Uterus (tissue), 4 donors: Measurements from ENCODE around the gene MRPL1. TPM values are rescaled to one million over a fixed set of nuclear protein-coding genes. Genes with fewer than 3 reads are reported as not detected.

Source experiments
- DNase-seq, 2 donors: peaks; one replicate each; pipeline ENCODE4 v3.0.0-alpha.2; 2019 to 2020
- H3K27ac ChIP-seq, 2 donors: fragments of 200-600 bp; sonication (generic); 1 replicate in 1 of 2; 2 replicates in 1 of 2; pipeline ENCODE4 v1.5.1; 2016 to 2018
- H3K27me3 ChIP-seq, 2 donors: fragments of 200-600 bp; sonication (generic); one replicate each; pipeline ENCODE4 v1.5.1; 2018 to 2019; ENCODE audit warnings: control low read depth in 1 of 2
- H3K36me3 ChIP-seq, 2 donors: fragments of 200-600 bp; sonication (generic); one replicate each; pipeline ENCODE4 v1.5.1; 2019; ENCODE audit warnings: control low read depth in 1 of 2
- H3K4me1 ChIP-seq, 2 donors: fragments of 200-600 bp; sonication (generic); one replicate each; pipeline ENCODE4 v1.5.1; 2018 to 2019; ENCODE audit warnings: control low read depth in 1 of 2
- H3K4me3 ChIP-seq, 2 donors: fragments of 200-600 bp; sonication (generic); 1 replicate in 1 of 2; 2 replicates in 1 of 2; pipeline ENCODE4 v1.5.1; 2018 to 2019; ENCODE audit warnings: mild to moderate bottlenecking in 1 of 2
- H3K9me3 ChIP-seq, 2 donors: fragments of 200-600 bp; sonication (generic); one replicate each; pipeline ENCODE4 v1.5.1; 2019; ENCODE audit warnings: control low read depth in 1 of 2
- POLR2A ChIP-seq, 2 donors: fragments of 450-650 bp; IDR thresholded peaks; one replicate each; pipeline ENCODE4 v1.6.1; 2016; ENCODE audit warnings: antibody characterized with exemption in 2 of 2, mild to moderate bottlenecking in 1 of 2, moderate library complexity in 1 of 2
- intact Hi-C: fragments of 100-400 bp; cut with DNase I; formaldehyde crosslinking; loops from one replicate; pipeline ENCODE4 v1.15.1; 2023; ENCODE audit warnings: low total_unique reads
- total RNA-seq, 4 donors: library from RNA; depleted of rRNA in 3 of 4; stranded (reverse); fragments of >200 nt in 3 of 4; gene quantifications; one replicate each; pipeline versions ENCODE4 v1.1.0 to v1.2.4, GENCODE V29; 2014 to 2023
- TF ChIP-seq, protein P1 (sequence below), 4 experiments: fragments of 200-600 bp in 2 of 4; fragments of 450-650 bp in 2 of 4; sonication (generic) in 2 of 4; IDR thresholded peaks; one replicate each; pipeline ENCODE4 v1.5.1; 2016 to 2019; ENCODE audit warnings: antibody characterized with exemption in 4 of 4, mild to moderate bottlenecking in 2 of 4, moderate library complexity in 1 of 4
- donor health status: DM: yes; HTN: yes; CAD: no.

MRPL1 gene
- total RNA-seq, 4 donors from 2014 or later = 15.1 to 75.9 (median 34.8) TPM

DNA sequence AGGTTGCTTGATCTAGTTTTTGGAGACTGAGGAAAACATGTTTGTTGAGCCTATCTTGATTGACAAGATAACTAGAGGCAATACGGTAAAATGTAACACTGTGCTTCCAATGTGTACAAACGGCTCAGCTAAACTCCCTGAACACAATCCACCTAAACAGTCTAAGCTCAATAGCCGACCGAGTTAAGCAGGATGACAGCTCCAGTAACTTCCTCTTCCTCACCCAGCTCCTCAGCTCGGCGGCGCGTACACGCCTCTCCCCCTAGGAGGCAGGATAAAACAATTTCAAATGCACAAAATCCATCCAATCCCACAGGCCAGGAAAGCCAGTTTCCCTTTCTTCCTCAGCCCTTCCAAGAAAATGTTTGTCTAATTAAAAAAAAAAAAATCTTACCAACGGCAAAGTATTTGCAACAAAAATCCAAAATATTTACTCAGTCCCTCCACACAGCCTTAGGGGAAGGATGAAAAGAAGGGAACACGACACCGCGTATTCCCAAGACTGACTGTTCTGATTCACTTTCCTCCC is 44.5 kb upstream of the MRPL1 start:
- H3K27me3 ChIP-seq = no peaks in the 10 kb centered on the region
- peak; percentile 61 to 62 for DNase-seq
- peak overlapping the region; percentile 82 to 87 for H3K4me3 ChIP-seq
- TF ChIP-seq, protein P1, sequence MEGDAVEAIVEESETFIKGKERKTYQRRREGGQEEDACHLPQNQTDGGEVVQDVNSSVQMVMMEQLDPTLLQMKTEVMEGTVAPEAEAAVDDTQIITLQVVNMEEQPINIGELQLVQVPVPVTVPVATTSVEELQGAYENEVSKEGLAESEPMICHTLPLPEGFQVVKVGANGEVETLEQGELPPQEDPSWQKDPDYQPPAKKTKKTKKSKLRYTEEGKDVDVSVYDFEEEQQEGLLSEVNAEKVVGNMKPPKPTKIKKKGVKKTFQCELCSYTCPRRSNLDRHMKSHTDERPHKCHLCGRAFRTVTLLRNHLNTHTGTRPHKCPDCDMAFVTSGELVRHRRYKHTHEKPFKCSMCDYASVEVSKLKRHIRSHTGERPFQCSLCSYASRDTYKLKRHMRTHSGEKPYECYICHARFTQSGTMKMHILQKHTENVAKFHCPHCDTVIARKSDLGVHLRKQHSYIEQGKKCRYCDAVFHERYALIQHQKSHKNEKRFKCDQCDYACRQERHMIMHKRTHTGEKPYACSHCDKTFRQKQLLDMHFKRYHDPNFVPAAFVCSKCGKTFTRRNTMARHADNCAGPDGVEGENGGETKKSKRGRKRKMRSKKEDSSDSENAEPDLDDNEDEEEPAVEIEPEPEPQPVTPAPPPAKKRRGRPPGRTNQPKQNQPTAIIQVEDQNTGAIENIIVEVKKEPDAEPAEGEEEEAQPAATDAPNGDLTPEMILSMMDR (IDR thresholded peaks at IDR 0.05) = peak; percentile 36 to 62 (median 51)
- peak in 1 of 2 donors; percentile 3 for TF ChIP-seq POLR2A (IDR thresholded peaks at IDR 0.05)
- peak overlapping the region; percentile 99 for H3K27ac ChIP-seq
- H3K36me3 ChIP-seq = no peaks in the 10 kb centered on the region
- H3K9me3 ChIP-seq = no peaks in the 10 kb centered on the region
- intact Hi-C loops = loop anchor here (5.0 kb wide), 1 partner anchor 44 kb away; the partner anchor contains the start of gene MRPL1
- H3K4me1 ChIP-seq = peaks cover 4 to 6% of the 10 kb centered on the region in 2 donors

DNA sequence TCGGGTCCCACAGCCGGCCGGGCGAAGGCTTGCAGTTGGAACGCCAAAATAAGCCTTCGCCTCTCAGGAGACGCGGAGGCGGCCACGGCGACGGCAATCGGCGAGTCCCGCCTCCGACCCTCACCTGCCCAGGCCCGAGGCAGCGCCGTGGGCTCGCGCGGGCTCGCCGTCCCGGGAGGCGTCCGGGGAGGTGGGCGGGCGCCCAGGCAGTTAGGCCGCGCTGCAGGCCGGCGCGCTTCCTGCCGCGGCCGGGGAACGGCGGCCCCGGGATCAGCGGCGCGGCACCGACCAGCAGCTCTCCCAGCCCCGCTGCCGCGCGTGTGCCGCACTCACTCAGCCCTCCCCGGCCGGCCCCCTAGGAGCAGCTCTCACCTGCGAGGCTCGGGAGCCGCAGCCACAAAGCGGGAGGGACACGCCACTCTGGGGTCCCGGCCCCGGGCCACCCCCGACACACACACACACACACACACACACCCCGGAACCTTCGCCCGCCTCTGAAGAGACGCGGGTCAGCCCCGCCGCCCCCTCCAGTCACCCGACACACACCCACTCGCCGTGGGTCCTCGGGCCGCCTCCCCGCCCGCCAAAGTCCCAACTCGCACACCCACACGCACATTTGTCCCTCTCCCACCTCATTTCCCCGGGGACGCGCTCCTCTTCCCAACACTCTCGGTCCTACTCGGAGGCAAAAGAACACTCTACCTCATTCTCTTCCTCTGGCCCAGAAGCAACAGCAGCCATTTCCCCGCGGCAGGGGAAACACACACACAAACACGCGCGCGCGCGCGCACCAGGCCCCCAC is 43.8 kb upstream of the MRPL1 start, which contains the start of gene CNOT6L:
CNOT6L (minus strand) TSS at position 767 of the 802 bp plus-strand sequence; CDS start at position 707, 60 bp downstream.
- H3K4me3 ChIP-seq = peak within 1 kb of the TSS; percentile 82 to 87
- peak in 1 of 2 donors; percentile 56 for TF ChIP-seq POLR2A (IDR thresholded peaks at IDR 0.05)
- TF ChIP-seq, protein P1 (IDR thresholded peaks at IDR 0.05) = no peak
- peak; percentile 69 to 74 for DNase-seq
- intact Hi-C loops = loop anchor here (5.0 kb wide), 1 partner anchor 43 kb away; the partner anchor contains the start of gene MRPL1
- no peaks in the 10 kb centered on the region for H3K27me3 ChIP-seq
- no peaks in the 10 kb centered on the region for H3K9me3 ChIP-seq
- peak within 1 kb of the TSS; percentile 99 for H3K27ac ChIP-seq
- peaks cover 4 to 6% of the 10 kb centered on the region in 2 donors for H3K4me1 ChIP-seq
- no peaks in the 10 kb centered on the region for H3K36me3 ChIP-seq

DNA sequence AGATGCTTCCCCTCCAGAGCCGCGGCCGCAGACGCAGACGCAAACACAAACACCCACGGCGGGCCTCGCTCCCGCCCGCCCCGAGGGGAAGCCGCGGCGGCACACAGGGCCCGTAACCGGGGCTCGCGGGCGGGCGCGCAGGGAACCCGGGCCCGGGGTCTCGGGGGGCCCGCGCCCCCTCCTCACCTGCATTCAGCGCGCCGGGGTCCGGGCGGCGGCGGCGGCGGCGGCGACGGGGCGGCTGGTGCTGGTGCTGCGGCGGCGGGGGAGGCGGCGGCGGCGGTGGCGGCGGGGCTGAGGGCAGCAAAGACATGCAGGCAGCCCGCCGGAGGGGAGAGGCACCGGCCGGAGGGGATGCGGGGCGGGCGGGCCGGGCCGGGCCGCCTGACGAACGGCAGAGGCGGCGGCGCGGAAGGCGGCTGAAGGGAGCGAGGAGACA is 43.2 kb upstream of the MRPL1 start:
- intact Hi-C loops = loop anchor here (5.0 kb wide), 1 partner anchor 43 kb away; the partner anchor contains the start of gene MRPL1
- Histone ChIP-seq H3K4me3 (peak overlapping the region; percentile 82 to 87), H3K4me1 (peaks cover 4 to 6% of the 10 kb centered on the region in 2 donors), H3K27me3 (no peaks in the 10 kb centered on the region), H3K27ac (peak overlapping the region; percentile 99), H3K9me3 (no peaks in the 10 kb centered on the region), H3K36me3 (no peaks in the 10 kb centered on the region)
- TF ChIP-seq, protein P1 (IDR thresholded peaks at IDR 0.05) = no peak
- no peak for TF ChIP-seq POLR2A (IDR thresholded peaks at IDR 0.05)
- no peak for DNase-seq

DNA sequence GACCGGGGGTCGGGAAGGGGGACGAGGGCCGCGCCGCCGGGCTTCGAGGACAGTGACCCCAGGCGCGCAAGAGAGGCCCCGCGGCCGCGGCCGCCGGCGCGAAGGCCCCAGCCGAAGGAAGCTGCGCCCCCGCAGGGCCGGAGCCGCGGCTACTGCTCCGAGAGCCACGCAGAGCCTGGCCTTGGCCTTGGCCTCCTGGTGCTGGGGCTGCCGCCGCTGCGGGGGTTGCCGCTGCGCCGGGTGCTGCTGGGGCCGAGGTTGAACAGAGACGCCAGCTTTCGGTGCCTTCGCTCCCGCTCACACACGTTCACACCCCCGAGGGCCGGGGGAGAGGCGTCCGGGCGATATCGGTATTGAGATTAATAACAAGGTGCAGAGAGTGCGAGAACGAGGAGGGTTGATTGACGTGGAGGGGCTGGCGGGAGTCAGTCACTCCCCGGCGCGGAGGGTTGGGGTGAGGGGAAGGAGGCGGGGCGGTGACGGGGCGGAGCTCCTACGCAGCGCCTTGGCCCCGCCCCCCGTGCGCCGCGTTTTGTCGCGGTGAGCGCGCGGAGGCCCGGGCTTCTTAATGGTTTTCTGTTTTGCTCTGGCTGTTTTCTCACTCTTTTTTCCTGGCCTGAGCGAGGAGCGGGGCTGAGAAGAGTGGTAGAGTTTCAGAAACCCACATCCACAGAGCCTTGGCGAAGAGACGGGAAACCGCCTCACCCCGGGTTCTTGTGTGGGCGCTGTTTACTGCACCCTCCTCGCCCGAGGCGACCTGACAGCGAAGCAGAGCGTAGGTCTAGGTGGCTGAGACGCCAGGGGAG is 42.6 kb upstream of the MRPL1 start:
- DNase-seq = peak; percentile 89
- TF ChIP-seq, protein P1 (IDR thresholded peaks at IDR 0.05) = no peak
- peak; percentile 88 for TF ChIP-seq POLR2A (IDR thresholded peaks at IDR 0.05)
- peaks cover 4 to 6% of the 10 kb centered on the region in 2 donors for H3K4me1 ChIP-seq
- intact Hi-C loops = loop anchor here (5.0 kb wide), 1 partner anchor 42 kb away; the partner anchor contains the start of gene MRPL1
- no peaks in the 10 kb centered on the region for H3K36me3 ChIP-seq
- peak overlapping the region; percentile 82 to 87 for H3K4me3 ChIP-seq
- H3K9me3 ChIP-seq = no peaks in the 10 kb centered on the region
- H3K27me3 ChIP-seq = no peaks in the 10 kb centered on the region
- peak overlapping the region; percentile 99 for H3K27ac ChIP-seq
